HG03571 (cell line): ENCODE data around the gene CDKN2B-AS1.
"Not testable (repeated sequence)": the region's sequence is repeated elsewhere in the genome, so short reads cannot be mapped to it uniquely, and the experiment has no call there.

Source experiments
- ATAC-seq: cut with Tn5 transposase; IDR thresholded peaks from one replicate; pipeline ENCODE4 v1.9.1; 2021; ENCODE audit not compliant: unreplicated experiment

CDKN2B-AS1 gene

DNA sequence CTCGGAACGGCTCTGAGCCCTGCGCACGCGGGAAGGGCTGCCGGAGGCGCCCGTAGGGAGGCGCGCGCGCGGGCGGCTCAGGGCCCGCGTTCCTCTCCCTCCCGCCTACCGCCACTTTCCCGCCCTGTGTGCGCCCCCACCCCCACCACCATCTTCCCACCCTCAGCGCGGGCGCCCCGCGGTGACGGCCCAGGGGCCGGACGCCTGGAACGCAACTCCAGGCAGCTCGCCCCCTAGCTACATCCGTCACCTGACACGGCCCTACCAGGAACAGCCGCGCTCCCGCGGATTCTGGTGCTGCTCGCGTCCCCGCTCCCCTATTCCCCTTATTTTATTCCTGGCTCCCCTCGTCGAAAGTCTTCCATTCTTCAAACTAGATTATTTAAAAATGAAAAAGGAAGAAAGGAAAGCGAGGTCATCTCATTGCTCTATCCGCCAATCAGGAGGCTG, at the start of gene CDKN2B-AS1:
Gene CDKN2B-AS1, plus strand, starts transcription at position 236 of the 450 bp plus-strand sequence.
- peak; percentile 46 for ATAC-seq

DNA sequence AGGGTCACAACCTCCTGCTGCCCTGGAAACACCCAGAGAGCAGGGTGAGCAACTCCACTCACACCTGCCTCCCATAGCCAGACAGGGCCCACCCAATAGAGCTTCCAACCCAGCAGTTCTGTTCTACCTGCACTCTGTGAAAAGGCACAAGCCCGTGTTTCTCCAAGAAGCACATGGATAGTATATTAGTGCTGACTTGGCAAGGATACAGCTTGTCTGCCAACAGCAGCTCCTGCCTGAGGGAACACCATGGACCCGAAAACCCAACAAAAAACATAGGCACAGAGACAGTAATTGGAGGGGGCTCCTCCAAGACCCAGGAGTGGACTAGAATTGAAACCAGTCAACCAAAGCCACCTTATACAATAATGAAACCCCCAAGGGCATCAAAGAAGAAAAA, 49.0 kb upstream of the CDKN2B-AS1 start:
- ATAC-seq = no peak

DNA sequence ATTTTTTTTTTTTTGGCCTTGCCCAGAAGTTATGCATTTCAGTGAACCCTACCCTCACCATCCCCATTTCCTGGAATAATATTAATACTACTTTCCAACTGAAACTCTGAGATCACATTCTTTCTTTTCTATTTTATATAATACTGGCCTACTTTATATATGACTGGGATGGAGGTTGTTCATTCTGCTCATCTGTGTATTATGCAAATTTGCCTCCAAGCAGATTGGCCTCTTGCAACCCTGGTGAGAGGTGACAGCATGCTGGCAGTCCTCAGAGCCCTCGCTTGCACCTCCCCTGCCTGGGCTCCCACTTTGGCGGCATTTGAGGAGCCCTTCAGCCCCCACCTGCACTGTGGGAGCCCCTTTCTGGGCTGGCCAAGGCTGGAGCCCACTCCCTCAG, 35.8 kb upstream of the CDKN2B-AS1 start:
- no peak for ATAC-seq

DNA sequence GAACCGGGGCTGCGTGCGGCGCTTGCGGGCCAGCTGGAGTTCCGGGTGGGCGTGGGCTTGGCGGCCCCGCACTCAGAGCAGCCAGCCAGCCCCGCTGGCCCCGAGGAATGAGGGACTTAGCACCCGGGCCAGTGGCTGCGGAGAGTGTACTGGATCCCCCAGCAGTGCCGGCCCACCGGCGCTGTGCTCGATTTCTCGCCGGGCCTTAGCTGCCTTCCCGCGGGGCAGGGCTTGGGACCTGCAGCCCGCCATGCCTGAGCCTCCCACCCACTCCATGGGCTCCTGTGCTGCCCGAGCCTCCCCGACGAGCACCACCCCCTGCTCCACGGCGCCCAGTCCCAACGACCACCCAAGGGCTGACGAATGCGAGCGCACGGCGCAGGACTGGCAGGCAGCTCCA, 35.3 kb upstream of the CDKN2B-AS1 start:
- ATAC-seq = not testable (repeated sequence)

- ATAC-seq = no peak
These were observed 33.0 kb upstream of the CDKN2B-AS1 start for GRCh38 chr9:21961569-21961968.

GRCh38 chr9:21964925-21965385, 29.6 kb upstream of the CDKN2B-AS1 start:
- peak; percentile 50 for ATAC-seq

GRCh38 chr9:21965401-21965951, 29.1 kb upstream of the CDKN2B-AS1 start:
- peak; percentile 83 for ATAC-seq

GRCh38 chr9:21966140-21966851, 28.3 kb upstream of the CDKN2B-AS1 start:
- ATAC-seq = no peak

- ATAC-seq = no peak
These were observed 27.4 kb upstream of the CDKN2B-AS1 start for GRCh38 chr9:21967169-21967568.

- ATAC-seq = no peak
These were observed 26.9 kb upstream of the CDKN2B-AS1 start for GRCh38 chr9:21967702-21968101.

DNA sequence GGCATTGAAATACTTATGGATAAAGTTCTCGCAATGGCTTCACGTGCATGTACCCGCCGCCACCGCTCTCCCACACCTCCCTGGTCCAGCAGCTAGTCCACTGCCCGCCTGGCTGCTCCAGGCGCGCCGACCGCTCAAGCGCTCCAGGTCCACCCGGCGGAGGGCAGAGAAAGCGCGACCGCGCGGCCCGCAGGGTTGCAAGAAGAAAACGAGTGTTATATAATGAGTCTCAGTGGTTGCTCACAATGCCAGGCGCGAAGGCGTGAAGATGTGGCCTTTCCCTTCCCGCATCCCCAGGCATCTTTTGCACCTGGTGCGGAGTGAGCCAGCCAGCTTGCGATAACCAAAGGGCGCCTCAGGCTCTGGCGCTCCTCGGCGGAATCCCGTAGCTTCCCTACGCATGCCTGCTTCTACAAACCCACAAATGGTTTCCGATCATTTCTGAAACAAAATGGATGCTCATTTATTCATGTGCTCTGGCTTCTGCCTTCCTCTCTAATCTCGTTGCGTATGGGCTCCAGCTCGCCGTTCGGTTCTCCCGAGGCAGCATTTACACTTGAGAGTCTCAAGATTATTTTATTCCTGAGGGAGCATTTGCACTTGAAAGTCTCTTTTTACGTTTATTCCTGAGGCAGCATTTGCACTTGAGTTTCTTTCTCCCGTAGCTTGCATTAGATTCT, 26.1 kb upstream of the CDKN2B-AS1 start:
- ATAC-seq = no peak

DNA sequence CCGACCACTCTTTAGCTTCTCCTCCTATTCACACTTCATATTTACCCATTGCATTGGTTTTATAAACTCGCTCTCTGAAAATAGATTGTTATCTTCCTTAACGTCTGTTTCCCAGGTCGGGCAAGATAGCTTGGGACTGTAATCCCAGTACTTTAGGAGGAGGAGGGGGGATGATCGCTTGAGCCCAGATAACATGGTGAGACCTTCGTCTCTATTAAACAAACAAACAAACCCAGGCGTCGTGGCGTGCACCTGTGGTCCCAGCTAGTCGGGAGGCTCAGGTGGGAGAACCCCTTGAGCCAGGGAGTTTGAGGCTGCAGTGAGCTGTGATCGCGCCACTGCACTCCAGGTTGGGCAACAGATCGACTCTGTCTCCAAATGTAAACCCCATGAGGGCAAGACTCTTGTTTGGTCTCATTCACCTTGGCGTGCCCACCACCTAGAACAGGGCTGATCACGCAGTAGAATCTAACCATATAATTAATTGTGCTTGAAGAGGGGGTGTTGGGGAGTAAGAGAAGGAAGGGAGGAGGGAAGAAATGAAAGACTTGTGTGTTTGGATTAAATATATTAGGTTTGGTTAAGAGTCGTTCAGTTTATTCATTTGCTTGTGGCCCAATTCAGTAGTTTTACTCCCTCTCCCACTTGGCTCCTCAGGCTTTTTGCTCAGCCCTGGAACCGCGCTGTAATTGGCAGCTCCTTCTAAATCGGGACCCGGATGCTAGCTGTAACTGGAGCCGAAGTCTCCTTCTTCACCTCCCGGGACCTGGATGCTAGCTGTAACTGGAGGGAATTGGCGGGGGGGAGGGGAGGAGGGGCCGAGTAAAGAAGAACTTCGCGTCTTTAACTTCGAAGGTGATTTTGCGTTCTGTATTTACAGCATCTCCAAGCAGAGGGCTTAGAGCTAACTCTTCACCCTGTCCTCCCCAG, 25.3 kb upstream of the CDKN2B-AS1 start:
- no peak for ATAC-seq

DNA sequence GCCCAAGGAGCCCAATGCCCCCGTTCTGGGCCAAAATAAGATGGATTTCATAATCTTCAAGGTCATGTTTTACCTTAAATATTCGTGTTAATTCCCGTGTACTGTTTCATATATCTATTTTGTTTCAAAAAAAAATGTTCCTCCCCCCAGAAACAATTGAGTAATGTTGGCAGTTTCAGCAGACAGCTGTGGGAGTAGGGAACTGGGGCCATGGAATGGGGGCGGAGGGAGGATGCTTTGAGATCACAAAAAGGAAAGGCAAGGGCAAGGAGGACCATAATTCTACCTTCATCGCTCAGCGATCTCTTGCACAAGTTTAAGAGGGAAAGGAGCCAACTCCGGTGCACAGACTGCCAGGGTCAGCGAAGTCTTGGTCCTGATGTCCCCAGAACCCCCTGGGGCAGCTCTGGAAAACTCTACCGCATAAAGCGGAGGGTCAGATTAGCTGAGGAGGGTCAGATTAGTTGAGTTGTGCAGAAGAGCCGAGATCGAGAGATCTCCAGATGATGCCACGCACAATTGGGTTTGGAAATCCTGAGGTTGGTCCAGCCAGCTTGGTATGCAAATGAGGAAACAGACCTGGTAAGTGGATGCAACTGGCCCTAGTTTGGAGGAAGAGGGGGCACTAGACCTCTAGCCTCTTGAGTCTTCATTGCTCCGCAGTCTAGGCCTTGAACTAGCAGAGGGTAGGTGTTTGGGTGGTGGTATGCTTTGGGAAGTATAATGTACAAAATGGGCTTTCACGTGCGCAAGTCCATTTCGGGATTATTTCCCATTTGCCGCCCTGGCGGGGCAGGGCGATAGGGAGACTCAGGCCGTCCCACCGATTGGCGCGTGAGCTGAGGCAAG, 24.4 kb upstream of the CDKN2B-AS1 start:
- ATAC-seq = no peak

DNA sequence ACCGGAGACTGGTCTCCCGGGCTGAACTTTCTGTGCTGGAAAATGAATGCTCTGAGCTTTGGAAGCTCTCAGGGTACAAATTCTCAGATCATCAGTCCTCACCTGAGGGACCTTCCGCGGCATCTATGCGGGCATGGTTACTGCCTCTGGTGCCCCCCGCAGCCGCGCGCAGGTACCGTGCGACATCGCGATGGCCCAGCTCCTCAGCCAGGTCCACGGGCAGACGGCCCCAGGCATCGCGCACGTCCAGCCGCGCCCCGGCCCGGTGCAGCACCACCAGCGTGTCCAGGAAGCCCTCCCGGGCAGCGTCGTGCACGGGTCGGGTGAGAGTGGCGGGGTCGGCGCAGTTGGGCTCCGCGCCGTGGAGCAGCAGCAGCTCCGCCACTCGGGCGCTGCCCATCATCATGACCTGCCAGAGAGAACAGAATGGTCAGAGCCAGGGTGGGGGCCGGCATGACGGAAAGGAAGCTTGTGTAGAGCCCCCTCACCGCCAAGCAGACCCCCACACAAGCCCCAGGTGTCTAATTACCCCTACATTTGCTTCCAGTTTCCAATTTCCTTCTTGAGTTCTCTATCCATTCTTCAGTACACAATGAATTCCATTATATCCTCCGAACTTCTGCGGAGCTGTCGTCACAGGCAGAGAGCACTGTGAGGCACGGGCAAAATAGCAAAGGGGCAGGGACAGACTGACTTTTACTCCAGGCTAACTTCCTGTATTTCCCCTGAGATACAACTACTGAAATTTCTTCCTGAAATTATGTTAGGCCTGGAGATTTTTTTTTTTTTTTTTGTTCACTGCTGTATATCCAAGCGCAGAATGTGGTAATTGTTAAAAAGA, 23.6 kb upstream of the CDKN2B-AS1 start:
- no peak for ATAC-seq

GRCh38 chr9:21972361-21972760, 22.2 kb upstream of the CDKN2B-AS1 start:
- no peak for ATAC-seq

- ATAC-seq = no peak
These were observed 20.3 kb upstream of the CDKN2B-AS1 start for GRCh38 chr9:21974343-21974721.

DNA sequence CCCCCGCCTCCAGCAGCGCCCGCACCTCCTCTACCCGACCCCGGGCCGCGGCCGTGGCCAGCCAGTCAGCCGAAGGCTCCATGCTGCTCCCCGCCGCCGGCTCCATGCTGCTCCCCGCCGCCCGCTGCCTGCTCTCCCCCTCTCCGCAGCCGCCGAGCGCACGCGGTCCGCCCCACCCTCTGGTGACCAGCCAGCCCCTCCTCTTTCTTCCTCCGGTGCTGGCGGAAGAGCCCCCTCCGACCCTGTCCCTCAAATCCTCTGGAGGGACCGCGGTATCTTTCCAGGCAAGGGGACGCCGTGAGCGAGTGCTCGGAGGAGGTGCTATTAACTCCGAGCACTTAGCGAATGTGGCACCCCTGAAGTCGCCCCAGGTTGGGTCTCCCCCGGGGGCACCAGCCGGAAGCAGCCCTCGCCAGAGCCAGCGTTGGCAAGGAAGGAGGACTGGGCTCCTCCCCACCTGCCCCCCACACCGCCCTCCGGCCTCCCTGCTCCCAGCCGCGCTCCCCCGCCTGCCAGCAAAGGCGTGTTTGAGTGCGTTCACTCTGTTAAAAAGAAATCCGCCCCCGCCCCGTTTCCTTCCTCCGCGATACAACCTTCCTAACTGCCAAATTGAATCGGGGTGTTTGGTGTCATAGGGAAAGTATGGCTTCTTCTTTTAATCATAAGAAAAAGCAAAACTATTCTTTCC, 19.7 kb upstream of the CDKN2B-AS1 start:
- ATAC-seq = no peak

DNA sequence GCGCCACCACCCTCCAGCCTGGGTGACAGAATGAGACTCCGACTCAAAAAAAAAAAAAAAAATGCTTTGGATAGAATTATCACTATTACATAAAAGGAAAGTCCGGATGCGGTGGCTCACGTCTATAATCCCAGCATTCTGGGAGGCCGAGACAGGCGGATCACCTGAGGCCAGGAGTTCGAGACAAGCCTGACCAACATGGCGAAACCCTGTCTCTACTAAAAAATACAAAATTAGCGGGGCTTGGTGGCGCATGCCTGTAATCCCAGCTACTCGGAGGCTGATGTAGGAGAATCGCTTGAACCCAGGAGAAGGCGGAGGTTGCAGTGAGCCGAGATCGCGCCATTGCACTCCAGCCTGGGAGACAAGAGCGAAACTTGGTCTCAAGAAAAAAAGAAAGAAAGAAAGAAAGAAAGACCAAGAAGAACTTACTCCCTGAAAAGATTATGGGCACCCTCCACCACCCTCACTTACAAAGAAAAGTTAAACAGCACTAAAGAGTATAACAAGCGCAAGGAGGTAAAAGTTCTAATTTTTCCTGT, 18.2 kb upstream of the CDKN2B-AS1 start:
- no peak for ATAC-seq
